ENCODE data around the gene FBXO21.

- TF ChIP-seq CTCF (IDR thresholded peaks at IDR 0.05; ENCODE audit: insufficient read depth, low read length, poor library complexity, severe bottlenecking) (no peak), EZH2phosphoT487 (conservative IDR thresholded peaks at IDR 0.05; ENCODE audit: low read length) (no peak)
Measured at GRCh38 chr12:117111821-117112595, 78.3 kb downstream of the FBXO21 start.
